Measurements from ENCODE around the gene NHP2. TPM values are rescaled to one million over a fixed set of nuclear protein-coding genes. Genes with fewer than 3 reads are reported as not detected.

NHP2 gene
- total RNA-seq, 1 donor from 2014 or later, result 57.5 TPM

DNA sequence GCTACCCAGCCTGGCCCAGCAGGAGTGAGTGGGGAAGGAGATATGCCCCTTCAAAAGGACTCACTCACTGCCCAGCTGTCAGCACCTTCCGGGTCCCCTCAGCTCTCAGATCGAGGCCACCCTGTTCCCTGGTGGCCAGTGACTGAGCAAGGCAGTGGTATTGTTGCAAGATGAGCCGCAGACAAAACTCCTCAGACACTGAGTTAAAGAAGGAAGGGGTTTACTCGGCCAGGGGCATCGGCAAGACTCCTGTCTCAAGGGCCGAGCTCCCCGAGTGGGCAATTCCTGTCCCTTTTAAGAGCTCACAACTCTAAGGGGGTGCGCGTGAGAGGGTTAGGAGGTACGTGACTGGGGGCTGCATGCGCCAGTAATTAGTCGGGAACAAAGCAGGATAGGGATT lies 50.1 kb downstream of the NHP2 start:
- TF ChIP-seq, protein P1, sequence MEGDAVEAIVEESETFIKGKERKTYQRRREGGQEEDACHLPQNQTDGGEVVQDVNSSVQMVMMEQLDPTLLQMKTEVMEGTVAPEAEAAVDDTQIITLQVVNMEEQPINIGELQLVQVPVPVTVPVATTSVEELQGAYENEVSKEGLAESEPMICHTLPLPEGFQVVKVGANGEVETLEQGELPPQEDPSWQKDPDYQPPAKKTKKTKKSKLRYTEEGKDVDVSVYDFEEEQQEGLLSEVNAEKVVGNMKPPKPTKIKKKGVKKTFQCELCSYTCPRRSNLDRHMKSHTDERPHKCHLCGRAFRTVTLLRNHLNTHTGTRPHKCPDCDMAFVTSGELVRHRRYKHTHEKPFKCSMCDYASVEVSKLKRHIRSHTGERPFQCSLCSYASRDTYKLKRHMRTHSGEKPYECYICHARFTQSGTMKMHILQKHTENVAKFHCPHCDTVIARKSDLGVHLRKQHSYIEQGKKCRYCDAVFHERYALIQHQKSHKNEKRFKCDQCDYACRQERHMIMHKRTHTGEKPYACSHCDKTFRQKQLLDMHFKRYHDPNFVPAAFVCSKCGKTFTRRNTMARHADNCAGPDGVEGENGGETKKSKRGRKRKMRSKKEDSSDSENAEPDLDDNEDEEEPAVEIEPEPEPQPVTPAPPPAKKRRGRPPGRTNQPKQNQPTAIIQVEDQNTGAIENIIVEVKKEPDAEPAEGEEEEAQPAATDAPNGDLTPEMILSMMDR (IDR thresholded peaks at IDR 0.05), result no peak
- no peak for ATAC-seq
- H3K4me1 ChIP-seq, result peaks cover 4% of the 10 kb centered on the region
- no peak for DNase-seq
- H3K4me3 ChIP-seq, result no peak overlapping the region
- no peak overlapping the region for H3K27ac ChIP-seq
- intact Hi-C loops (cut with DNase I), result no loop called here
- H3K9me3 ChIP-seq, result no peaks in the 10 kb centered on the region
- no peaks in the 10 kb centered on the region for H3K36me3 ChIP-seq
- no peaks in the 10 kb centered on the region for H3K27me3 ChIP-seq (ENCODE audit: low read depth)

Other genes with a start within 250 kb of the NHP2 start
- not detected for gene PROP1, start 157.6 kb downstream of the NHP2 start, total RNA-seq
- 7.9 TPM for gene N4BP3, start 40.4 kb downstream of the NHP2 start, total RNA-seq
- gene RMND5B, start 22.9 kb downstream of the NHP2 start, total RNA-seq, result 38.6 TPM
- not detected for gene GMCL2, start 33.5 kb upstream of the NHP2 start, total RNA-seq
- 102 TPM for gene HNRNPAB, start 50.6 kb upstream of the NHP2 start, total RNA-seq
- 101 TPM for gene PHYKPL, start 78.9 kb upstream of the NHP2 start, total RNA-seq